HG03565 (cell line): ENCODE data around the gene ZNF620.
"Not testable (repeated sequence)": the region's sequence is repeated elsewhere in the genome, so short reads cannot be mapped to it uniquely, and the experiment has no call there.

Experiments
- ATAC-seq: cut with Tn5 transposase; IDR thresholded peaks from one replicate; pipeline ENCODE4 v1.9.1; 2021; ENCODE audit warnings: mild to moderate bottlenecking, moderate library complexity; ENCODE audit not compliant: unreplicated experiment

The ZNF620 gene

GRCh38 chr3:40499952-40500351 lies 5.9 kb upstream of the ZNF620 start:
- ATAC-seq = no peak

DNA sequence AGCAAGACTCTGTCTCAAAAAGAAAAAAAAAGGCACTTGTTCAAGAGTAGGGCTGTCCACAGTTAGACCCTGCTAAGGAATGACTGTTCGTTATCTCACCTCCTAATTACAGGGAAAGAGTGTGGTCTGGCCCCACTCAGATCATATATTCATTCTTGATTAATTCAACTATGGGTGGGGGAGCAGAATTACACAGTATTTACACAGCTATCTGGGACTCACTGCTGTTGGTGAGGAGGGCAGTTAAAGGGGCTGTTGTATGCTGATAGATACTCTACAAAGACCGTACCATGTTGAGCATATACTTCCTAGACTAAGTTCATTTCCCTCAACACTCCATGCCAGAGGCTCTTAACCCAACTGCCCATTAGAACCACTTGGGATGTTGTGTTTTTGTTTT lies 3.8 kb upstream of the ZNF620 start:
- no peak for ATAC-seq

- no peak for ATAC-seq
Measured at GRCh38 chr3:40504636-40505430, 1.0 kb upstream of the ZNF620 start.

DNA sequence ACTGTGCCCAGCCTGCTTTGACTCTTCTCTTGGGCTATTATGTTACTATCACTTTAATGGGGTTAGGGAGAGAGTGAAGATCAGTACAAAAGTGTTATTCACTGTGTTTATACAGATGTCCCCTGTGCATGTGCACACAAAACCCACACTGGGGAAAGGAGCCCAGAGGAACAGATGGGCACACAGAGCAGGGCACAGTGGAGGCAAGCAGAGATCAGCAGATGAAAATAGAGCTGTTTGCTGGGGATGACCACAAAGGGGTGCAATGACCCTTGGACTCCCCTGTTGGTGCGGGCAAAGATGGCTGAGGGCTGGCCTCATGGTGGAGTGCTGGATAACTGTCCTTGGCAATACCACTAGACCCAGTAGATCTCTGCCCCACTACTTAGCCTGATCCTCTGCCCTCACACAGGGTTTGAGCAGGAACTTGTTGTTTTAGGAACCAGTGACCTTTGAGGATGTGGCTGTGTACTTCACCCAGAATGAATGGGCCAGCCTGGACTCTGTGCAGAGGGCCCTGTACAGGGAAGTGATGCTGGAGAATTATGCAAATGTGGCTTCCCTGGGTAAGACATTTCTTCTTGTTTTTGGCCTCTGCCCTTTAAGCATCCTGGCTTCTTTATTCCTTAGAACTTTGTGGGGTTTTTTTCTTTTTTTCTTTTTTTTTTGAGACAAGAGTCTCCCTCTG lies 5.3 kb downstream of the ZNF620 start:
- no peak for ATAC-seq

GRCh38 chr3:40516201-40516600 lies 10.4 kb downstream of the ZNF620 start:
- ATAC-seq = no peak

DNA sequence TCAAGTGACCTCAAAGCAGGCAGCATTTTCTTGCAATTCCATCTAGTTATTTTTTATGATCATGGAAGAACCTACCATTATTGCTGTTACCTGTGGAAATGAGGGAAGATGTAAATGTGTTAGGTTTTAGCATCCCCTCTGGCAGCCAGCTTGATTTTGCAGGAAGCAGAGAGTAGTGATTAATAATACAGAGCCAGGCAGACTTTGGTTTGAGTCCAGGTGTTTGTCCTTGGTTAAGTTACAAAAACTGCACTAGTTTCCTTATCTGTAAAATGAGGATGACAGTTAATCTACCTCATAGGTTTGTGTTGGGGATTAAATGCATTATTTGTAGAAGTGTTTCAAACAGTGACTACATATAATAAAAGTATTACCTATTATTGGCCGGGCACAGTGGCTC lies 12.2 kb downstream of the ZNF620 start:
- ATAC-seq = no peak

DNA sequence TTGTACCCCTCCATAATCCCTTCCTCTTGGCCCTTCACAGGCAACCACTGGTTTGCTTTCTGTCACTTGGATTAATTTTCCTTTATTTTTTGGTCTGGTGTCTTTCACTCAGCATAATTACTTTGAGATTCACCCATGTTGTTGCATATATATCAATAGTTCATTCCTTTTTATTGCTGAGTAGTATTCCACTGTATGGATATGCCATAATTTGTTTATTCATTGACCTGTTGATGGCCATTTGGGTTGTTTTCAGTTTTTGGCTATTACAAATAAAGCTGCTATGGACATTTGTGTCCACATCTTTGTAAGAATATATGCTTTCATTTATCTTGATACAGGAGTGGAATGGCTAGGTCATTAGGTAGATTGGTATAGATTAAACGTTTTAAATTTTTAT lies 13.0 kb downstream of the ZNF620 start:
- ATAC-seq = no peak

DNA sequence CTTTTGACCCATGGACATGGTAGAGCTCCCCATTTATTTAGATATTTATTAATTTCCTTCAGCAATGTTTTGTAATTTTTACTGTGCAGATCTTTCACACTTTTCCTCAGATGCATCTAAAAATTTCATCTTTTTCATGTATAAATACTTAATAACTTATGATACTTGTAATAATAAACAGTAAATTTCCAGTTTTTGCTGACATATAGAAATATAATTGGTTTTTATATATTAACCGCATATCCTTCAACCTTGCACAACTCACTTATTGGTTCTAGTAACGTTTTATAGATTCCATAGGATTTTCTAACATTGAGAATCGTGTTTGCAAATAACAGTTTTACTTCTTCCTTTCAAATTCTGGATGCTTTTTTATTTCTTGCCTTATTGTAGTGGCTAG lies 15.4 kb downstream of the ZNF620 start:
- no peak for ATAC-seq

GRCh38 chr3:40523781-40524180 lies 17.9 kb downstream of the ZNF620 start:
- ATAC-seq = no peak

DNA sequence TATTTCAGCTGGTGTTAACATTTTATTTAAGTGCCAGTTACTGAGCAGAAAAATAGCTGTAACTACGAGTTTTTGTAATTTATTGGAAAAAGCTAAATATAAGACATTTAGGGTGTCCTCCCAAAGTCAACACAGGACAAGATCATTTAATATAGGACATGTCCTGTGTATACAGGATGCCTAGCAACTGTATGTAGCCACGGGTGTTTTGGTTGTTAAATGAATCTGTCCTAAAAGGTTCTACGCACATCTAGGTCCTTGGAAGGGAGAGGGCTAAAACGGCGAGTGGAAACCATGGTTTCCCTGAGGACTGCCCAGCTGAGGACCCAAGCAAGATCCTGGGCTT lies 18.4 kb downstream of the ZNF620 start:
- ATAC-seq = peak; percentile 5

- peak; percentile 92 for ATAC-seq
Measured at GRCh38 chr3:40524568-40525285, 18.9 kb downstream of the ZNF620 start, which contains the start of gene ZNF621. ZNF621 (plus strand) TSS chr3:40524960; CDS start chr3:40525841, 881 bp downstream.

- ATAC-seq = no peak
Measured at GRCh38 chr3:40528426-40528825, 22.6 kb downstream of the ZNF620 start.

- no peak for ATAC-seq
Measured at GRCh38 chr3:40532252-40532651, 26.4 kb downstream of the ZNF620 start.

DNA sequence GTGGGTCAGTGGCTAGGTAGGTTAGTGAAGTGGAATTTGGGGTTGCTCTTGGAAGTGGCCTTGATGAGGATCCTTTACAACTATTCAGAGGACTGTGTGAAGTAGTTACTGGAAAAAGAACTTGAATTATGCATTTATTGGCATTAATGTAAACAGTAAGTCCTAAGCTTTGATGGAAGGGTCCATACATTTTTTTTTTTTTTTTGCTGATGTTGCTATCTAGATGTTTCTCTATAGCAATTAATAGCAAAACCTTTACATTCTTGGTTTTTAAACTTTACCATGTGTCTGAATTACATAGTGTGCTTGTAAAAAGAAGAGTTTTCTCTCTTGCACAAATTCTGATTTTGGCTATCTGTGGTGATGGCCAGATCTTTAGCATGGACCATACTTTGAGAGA lies 28.4 kb downstream of the ZNF620 start:
- no peak for ATAC-seq

GRCh38 chr3:40546816-40547215 lies 41.0 kb downstream of the ZNF620 start:
- ATAC-seq = no peak

- ATAC-seq = no peak
Measured at GRCh38 chr3:40550167-40550566, 44.3 kb downstream of the ZNF620 start.

GRCh38 chr3:40557575-40558161 lies 51.8 kb downstream of the ZNF620 start:
- ATAC-seq = no peak

- not testable (repeated sequence) for ATAC-seq
Measured at GRCh38 chr3:40562482-40562881, 56.6 kb downstream of the ZNF620 start.

DNA sequence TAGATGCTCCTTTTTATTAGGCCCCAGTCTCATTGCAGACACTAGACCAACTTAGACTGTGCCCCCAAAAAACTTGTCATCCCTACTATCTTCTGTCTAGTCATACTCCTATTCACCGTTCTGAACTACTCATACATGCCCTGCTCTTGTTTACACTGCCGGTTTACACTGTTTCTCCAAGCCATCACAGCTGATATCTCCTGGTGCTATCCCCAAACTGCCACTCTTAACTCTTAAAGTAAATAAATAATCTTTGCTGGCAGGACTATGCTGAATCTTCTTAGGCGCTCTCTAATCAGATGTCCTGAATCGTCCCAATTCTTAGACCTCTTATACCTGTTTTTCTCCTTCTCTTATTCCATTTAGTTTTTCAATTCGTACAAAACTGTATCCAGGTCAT lies 59.8 kb downstream of the ZNF620 start:
- ATAC-seq = not testable (repeated sequence)

GRCh38 chr3:40566694-40567093 lies 60.9 kb downstream of the ZNF620 start:
- no peak for ATAC-seq
